Activated naive CD4-positive, alpha-beta T cell treated with anti-CD3 and anti-CD28 coated beads, Interleukin-2, amount 10 ng/mL, durations not matched to agents 7 days and 5 days (primary cell): Measurements from ENCODE around the gene GIPC3.

Experiments
- CTCF ChIA-PET: fragments of 350-600 bp; sonication (Branson Sonifier 250); formaldehyde crosslinking; loops from one replicate; lab custom pipeline; 2021; ENCODE audit warnings: antibody characterized with exemption; lab: Charles Lee
- DNase-seq: peaks from one replicate; pipeline ENCODE4 v3.0.0-alpha.2; 2020
- H3K27ac Mint-ChIP-seq: one replicate; pipeline ENCODE4 v1.8.0; 2021; ENCODE audit warnings: mild to moderate bottlenecking, moderate library complexity, mixed read lengths
- H3K27me3 Mint-ChIP-seq: one replicate; pipeline ENCODE4 v1.8.0; 2021; ENCODE audit warnings: mild to moderate bottlenecking, mixed read lengths
- H3K36me3 Mint-ChIP-seq: one replicate; pipeline ENCODE4 v1.8.0; 2021; ENCODE audit warnings: mixed read lengths
- H3K4me1 Mint-ChIP-seq: one replicate; pipeline ENCODE4 v1.8.0; 2021; ENCODE audit warnings: mixed read lengths
- H3K4me3 Mint-ChIP-seq: one replicate; pipeline ENCODE4 v1.8.0; 2021; ENCODE audit warnings: mild to moderate bottlenecking, moderate library complexity, mixed read lengths
- H3K9me3 Mint-ChIP-seq: one replicate; pipeline ENCODE4 v1.8.0; 2021; ENCODE audit warnings: mixed read lengths

Gene GIPC3

GRCh38 chr19:3544742-3545668 is 40.3 kb upstream of the GIPC3 start:
- CTCF ChIA-PET: interaction anchor here (0.6 to 5.4 kb wide), 12 partner anchors 12 to 192 kb away, joined by 3 to 42 read pairs (median 3); partner anchors contain the start of gene MFSD12
- H3K9me3 Mint-ChIP-seq: no peaks in the 10 kb centered on the region
- H3K36me3 Mint-ChIP-seq: peaks cover 13% of the 10 kb centered on the region
- H3K27ac Mint-ChIP-seq: peak overlapping the region; percentile 9
- H3K27me3 Mint-ChIP-seq: no peaks in the 10 kb centered on the region
- DNase-seq: peak; percentile 85
- no peak overlapping the region for H3K4me3 Mint-ChIP-seq
- H3K4me1 Mint-ChIP-seq: no peaks in the 10 kb centered on the region

- Mint-ChIP-seq H3K4me3 (no peak overlapping the region), H3K4me1 (no peaks in the 10 kb centered on the region), H3K27ac (peak overlapping the region; percentile 80), H3K9me3 (no peaks in the 10 kb centered on the region), H3K36me3 (peaks cover 13% of the 10 kb centered on the region), H3K27me3 (no peaks in the 10 kb centered on the region)
- CTCF ChIA-PET: interaction anchor here (0.9 to 5.4 kb wide), 10 partner anchors 11 to 192 kb away, joined by 3 to 42 read pairs (median 4); partner anchors contain the start of gene MFSD12
- no peak for DNase-seq
These were observed 39.6 kb upstream of the GIPC3 start for GRCh38 chr19:3545669-3546034.

DNA sequence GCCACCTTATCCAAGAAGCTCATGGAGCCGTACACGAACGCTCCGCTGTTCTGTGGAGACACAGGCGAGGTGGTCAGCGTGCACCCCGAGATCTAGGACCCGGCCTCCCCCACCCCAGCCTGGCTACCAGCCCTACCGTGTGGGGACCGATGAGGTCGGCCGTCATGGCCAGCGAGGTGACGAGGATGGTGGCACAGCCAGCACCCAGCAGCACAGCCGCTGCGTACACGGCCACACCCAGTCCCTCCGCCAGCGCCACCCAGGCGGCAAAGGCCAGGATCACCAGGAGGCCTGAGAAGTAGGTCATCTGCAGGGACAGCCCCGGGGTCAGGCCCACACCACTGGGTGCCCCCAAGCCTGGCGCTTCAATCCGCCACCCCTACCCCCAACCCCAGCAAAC is 39.2 kb upstream of the GIPC3 start:
- Mint-ChIP-seq H3K36me3 (peaks cover 15% of the 10 kb centered on the region), H3K9me3 (no peaks in the 10 kb centered on the region), H3K27me3 (no peaks in the 10 kb centered on the region), H3K4me3 (no peak overlapping the region), H3K27ac (peak overlapping the region; percentile 80), H3K4me1 (no peaks in the 10 kb centered on the region)
- CTCF ChIA-PET: interaction anchor here (0.9 to 5.4 kb wide), 7 partner anchors 11 to 160 kb away, joined by 3 to 42 read pairs (median 5); partner anchors contain the start of gene MFSD12
- no peak for DNase-seq

- Mint-ChIP-seq H3K4me1 (peaks cover 5% of the 10 kb centered on the region), H3K4me3 (no peak overlapping the region), H3K27ac (no peak overlapping the region), H3K9me3 (no peaks in the 10 kb centered on the region), H3K36me3 (peaks cover 16% of the 10 kb centered on the region), H3K27me3 (no peaks in the 10 kb centered on the region)
- CTCF ChIA-PET: interaction anchor here (1.1 to 5.4 kb wide), 2 partner anchors 9 to 71 kb away, joined by 3 to 42 read pairs; partner anchors contain the start of gene MFSD12
- DNase-seq: peak; percentile 46
These were observed 38.0 kb upstream of the GIPC3 start for GRCh38 chr19:3547301-3547731.

DNA sequence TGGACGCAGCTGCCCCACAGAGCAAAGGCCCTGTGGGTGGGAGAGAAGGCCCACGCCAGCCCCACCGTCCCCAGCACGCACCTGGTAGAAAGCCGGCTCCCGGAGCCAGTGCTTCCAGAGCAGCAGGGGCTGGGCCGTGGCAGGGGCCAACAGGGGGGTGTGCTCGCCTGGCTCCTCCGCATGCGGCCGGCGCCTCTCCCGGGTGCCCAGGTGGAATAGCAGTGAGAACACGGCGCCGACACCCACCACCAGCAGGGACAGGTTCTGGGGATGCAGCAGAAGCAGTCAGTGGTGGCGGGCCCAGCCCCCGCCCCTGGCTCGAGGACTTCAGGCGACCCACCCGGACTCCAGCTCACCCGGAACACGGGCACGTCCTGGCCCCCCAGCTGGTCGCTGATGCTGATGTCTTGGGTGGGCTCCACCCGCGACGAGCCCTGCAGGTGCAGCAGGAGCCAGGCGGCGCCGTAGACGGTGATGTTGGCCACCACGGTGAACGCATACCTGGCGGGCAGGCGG is 37.5 kb upstream of the GIPC3 start:
- H3K9me3 Mint-ChIP-seq: no peaks in the 10 kb centered on the region

GRCh38 chr19:3548606-3549005 is 36.7 kb upstream of the GIPC3 start:
- no peak overlapping the region for H3K4me3 Mint-ChIP-seq
- peaks cover 21% of the 10 kb centered on the region for H3K36me3 Mint-ChIP-seq
- H3K27me3 Mint-ChIP-seq: no peaks in the 10 kb centered on the region
- no peak for DNase-seq
- no peaks in the 10 kb centered on the region for H3K9me3 Mint-ChIP-seq
- H3K4me1 Mint-ChIP-seq: peaks cover 16% of the 10 kb centered on the region
- H3K27ac Mint-ChIP-seq: peak overlapping the region; percentile 28
- CTCF ChIA-PET: interaction anchor here (5.4 kb wide), 1 partner anchor 8 kb away, joined by 42 read pairs; the partner anchor contains the start of gene MFSD12

More for the DNA sequence above, 37.5 kb upstream of the GIPC3 start:
- Mint-ChIP-seq H3K36me3 (peaks cover 17% of the 10 kb centered on the region), H3K27ac (no peak overlapping the region), H3K4me1 (peaks cover 10% of the 10 kb centered on the region), H3K4me3 (no peak overlapping the region), H3K27me3 (no peaks in the 10 kb centered on the region)
- CTCF ChIA-PET: interaction anchor here (5.4 kb wide), 1 partner anchor 9 kb away, joined by 42 read pairs; the partner anchor contains the start of gene MFSD12
- DNase-seq: no peak

- H3K9me3 Mint-ChIP-seq: no peaks in the 10 kb centered on the region
- CTCF ChIA-PET: no interaction called here
- no peak for DNase-seq
- no peaks in the 10 kb centered on the region for H3K27me3 Mint-ChIP-seq
- peaks cover 25% of the 10 kb centered on the region for H3K36me3 Mint-ChIP-seq
- peaks cover 26% of the 10 kb centered on the region for H3K4me1 Mint-ChIP-seq
- H3K27ac Mint-ChIP-seq: no peak overlapping the region
- H3K4me3 Mint-ChIP-seq: no peak overlapping the region
These were observed 35.5 kb upstream of the GIPC3 start for GRCh38 chr19:3549816-3550215.

DNA sequence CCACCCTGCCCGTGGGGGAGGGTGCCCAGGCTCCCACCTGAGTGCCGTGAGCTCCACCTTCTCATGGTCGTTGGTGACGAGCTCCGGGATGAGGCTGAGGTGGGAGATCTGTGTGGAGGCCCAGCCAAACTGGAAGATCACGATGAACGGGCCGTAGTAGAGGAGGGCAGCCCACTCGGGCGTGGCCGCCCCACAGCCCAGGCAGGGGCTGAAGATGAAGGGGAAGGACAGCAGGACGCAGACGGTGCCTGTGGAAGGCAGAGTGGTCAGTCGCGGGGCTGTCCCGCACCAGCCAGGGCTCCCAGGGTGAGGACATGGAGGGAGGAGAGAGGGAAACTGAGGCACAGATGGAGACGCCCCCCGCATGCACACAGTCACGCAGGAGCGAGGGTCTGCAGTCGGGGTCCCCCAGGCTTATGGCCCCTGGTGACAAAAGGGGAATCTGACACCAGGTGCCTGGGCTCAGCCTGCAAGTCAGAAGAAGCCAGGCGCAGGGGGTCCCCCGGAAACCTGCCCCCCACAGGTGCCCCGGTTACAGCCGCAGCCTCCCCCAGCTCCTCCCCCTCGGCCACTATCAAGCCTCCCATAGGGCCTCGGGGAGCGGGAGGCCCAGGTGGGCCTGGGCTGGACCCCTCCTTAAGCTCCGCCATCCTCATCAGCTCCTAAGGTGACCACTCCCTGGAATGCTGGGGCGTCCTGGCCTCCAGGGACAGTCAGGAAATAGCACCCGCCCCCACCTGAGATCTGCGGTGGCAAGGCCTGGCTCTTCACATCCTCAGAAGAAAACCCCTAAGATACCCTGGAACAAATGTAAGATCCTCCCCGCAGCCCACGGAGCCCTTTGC is 34.1 kb upstream of the GIPC3 start:
- Mint-ChIP-seq H3K9me3 (no peaks in the 10 kb centered on the region), H3K27me3 (no peaks in the 10 kb centered on the region), H3K36me3 (peaks cover 21% of the 10 kb centered on the region), H3K27ac (peak overlapping the region; percentile 55), H3K4me3 (no peak overlapping the region), H3K4me1 (peaks cover 39% of the 10 kb centered on the region)
- CTCF ChIA-PET: no interaction called here
- DNase-seq: no peak

DNA sequence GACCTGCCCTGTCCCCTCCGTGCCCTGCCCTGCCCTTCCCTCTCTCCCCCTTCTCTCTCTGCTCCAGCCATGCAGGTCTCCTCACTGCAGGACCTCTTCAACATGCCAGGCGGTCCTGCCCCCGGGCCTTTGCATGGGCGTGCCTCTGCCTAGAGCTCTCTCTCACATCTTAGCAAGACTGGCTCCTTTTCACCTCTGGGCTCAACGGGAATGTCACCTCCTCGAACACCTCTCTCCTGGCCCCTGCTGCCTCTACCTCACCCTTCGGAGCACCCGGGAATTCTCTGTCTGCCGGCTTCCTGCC is 33.5 kb upstream of the GIPC3 start:
- Mint-ChIP-seq H3K27ac (no peak overlapping the region), H3K4me1 (peaks cover 45% of the 10 kb centered on the region)
- CTCF ChIA-PET: no interaction called here

GRCh38 chr19:3554254-3555083 is 30.8 kb upstream of the GIPC3 start:
- DNase-seq: peak; percentile 70
- Mint-ChIP-seq H3K4me3 (peak overlapping the region; percentile 96), H3K9me3 (no peaks in the 10 kb centered on the region), H3K27me3 (no peaks in the 10 kb centered on the region), H3K36me3 (peaks cover 20% of the 10 kb centered on the region), H3K27ac (peak overlapping the region; percentile 96), H3K4me1 (peaks cover 53% of the 10 kb centered on the region)
- CTCF ChIA-PET: interaction anchor here (1.2 to 6.6 kb wide), 2 partner anchors 8 to 33 kb away, joined by 3 to 42 read pairs; no protein-coding TSS in a partner anchor

More for the DNA sequence above, 33.5 kb upstream of the GIPC3 start:
- Mint-ChIP-seq H3K9me3 (no peaks in the 10 kb centered on the region), H3K27me3 (no peaks in the 10 kb centered on the region), H3K4me3 (no peak overlapping the region), H3K36me3 (peaks cover 22% of the 10 kb centered on the region)
- no peak for DNase-seq

GRCh38 chr19:3555653-3556422 is 29.4 kb upstream of the GIPC3 start:
- peak overlapping the region; percentile 96 for H3K27ac Mint-ChIP-seq
- CTCF ChIA-PET: interaction anchor here (1.2 to 6.6 kb wide), 2 partner anchors 9 to 29 kb away, joined by 3 to 42 read pairs; partner anchors contain the start of gene GIPC3
- H3K27me3 Mint-ChIP-seq: no peaks in the 10 kb centered on the region
- peaks cover 53% of the 10 kb centered on the region for H3K4me1 Mint-ChIP-seq
- DNase-seq: no peak
- H3K4me3 Mint-ChIP-seq: peak overlapping the region; percentile 96
- peaks cover 18% of the 10 kb centered on the region for H3K36me3 Mint-ChIP-seq
- H3K9me3 Mint-ChIP-seq: no peaks in the 10 kb centered on the region

- peaks cover 16% of the 10 kb centered on the region for H3K36me3 Mint-ChIP-seq
- no peak for DNase-seq
- H3K4me1 Mint-ChIP-seq: peaks cover 51% of the 10 kb centered on the region
- H3K27me3 Mint-ChIP-seq: no peaks in the 10 kb centered on the region
- peak overlapping the region; percentile 96 for H3K4me3 Mint-ChIP-seq
- H3K27ac Mint-ChIP-seq: peak overlapping the region; percentile 86
- no peaks in the 10 kb centered on the region for H3K9me3 Mint-ChIP-seq
- CTCF ChIA-PET: interaction anchor here (1.2 to 6.6 kb wide), 2 partner anchors 10 to 28 kb away, joined by 3 to 42 read pairs; partner anchors contain the start of gene GIPC3
These were observed 28.8 kb upstream of the GIPC3 start for GRCh38 chr19:3556423-3556977.
